GM12878 (cell line): Measurements from ENCODE around the gene ERC2.

Experiments used
- EP300 ChIP-seq, 2 experiments: fragments of 150-350 bp in 1 of 2; IDR thresholded peaks; 2 replicates each; pipeline ENCODE4 v1.6.1; 2011 to 2012; ENCODE audit warnings: low read depth in 2 of 2, low read length in 2 of 2, borderline replicate concordance in 1 of 2, improper control_type of control experiment in 1 of 2, inconsistent platforms in 1 of 2; ENCODE audit not compliant: control insufficient read depth in 1 of 2
- EZH2 ChIP-seq: IDR thresholded peaks from 2 replicates; pipeline ENCODE4 v1.6.1; 2012; ENCODE audit warnings: low read depth, mild to moderate bottlenecking, control low read depth, inconsistent platforms, low read length, borderline replicate concordance; ENCODE audit not compliant: control insufficient read depth
- HDAC2 ChIP-seq: fragments of 200-600 bp; sonication (generic); IDR thresholded peaks from 2 replicates; pipeline ENCODE4 v1.6.1; 2017
- NFYB ChIP-seq: IDR thresholded peaks from 2 replicates; pipeline ENCODE4 v1.6.1; 2011; ENCODE audit warnings: low read depth, mild to moderate bottlenecking, low read length, improper control_type of control experiment, moderate library complexity; ENCODE audit not compliant: insufficient read depth
- POLR2A ChIP-seq: IDR thresholded peaks from 2 replicates; pipeline ENCODE4 v1.6.1; 2011; ENCODE audit warnings: low read depth, mild to moderate bottlenecking, low read length
- POLR2AphosphoS5 ChIP-seq: IDR thresholded peaks from 2 replicates; pipeline ENCODE4 v1.6.1; 2011; ENCODE audit warnings: mild to moderate bottlenecking, low read length, inconsistent platforms
- RFX5 ChIP-seq: IDR thresholded peaks from 2 replicates; pipeline ENCODE4 v1.6.1; 2011; ENCODE audit warnings: low read depth, low read length, improper control_type of control experiment
- SMC3 ChIP-seq: IDR thresholded peaks from 2 replicates; pipeline ENCODE4 v1.6.1; 2011; ENCODE audit warnings: low read length, improper control_type of control experiment, borderline replicate concordance
- ZNF384 ChIP-seq: IDR thresholded peaks from 2 replicates; pipeline ENCODE4 v1.6.1; 2012; ENCODE audit warnings: low read depth, mild to moderate bottlenecking, low read length, improper control_type of control experiment, borderline replicate concordance
- TF ChIP-seq, protein P1 (sequence below), 3 experiments: IDR thresholded peaks in 2 of 3; conservative IDR thresholded peaks in 1 of 3; 2 replicates each; pipeline ENCODE4 v1.5.1; 2011; ENCODE audit warnings: low read depth in 3 of 3, low read length in 3 of 3, mild to moderate bottlenecking in 3 of 3, control low read depth in 2 of 3, moderate library complexity in 2 of 3, inconsistent platforms in 1 of 3, mixed read lengths in 1 of 3; ENCODE audit not compliant: control insufficient read depth in 2 of 3, insufficient read depth in 1 of 3; ENCODE audit errors: extremely low read depth in 1 of 3
- TF ChIP-seq, protein P2 (sequence below): fragments of 450-650 bp; IDR thresholded peaks from 2 replicates; pipeline ENCODE4 v1.6.1; 2016; ENCODE audit warnings: mild to moderate bottlenecking, moderate library complexity, borderline replicate concordance
- TF ChIP-seq, protein P3 (sequence below): IDR thresholded peaks from 2 replicates; pipeline ENCODE4 v1.6.1; 2012; ENCODE audit warnings: mild to moderate bottlenecking, low read depth, low read length

DNA sequence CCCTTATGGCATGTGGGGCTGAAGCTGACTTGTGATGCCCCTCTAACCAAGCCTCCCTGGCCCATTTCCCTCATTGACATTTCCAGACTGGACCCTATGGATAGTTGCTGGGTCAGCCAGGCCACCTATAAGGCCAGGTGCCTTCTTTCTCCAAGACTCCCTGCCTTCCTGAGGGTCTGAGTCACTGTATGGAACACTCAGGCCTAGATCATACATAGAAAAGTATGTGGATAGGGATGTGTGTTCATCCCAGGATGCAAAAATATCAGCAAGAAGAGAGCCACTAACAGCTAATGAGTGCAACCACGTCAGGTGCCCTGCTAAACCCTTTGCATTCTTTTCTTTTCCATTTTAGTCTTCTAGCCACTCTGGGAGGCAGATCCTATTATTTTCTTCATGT lies 812.7 kb downstream of the ERC2 start:
- no peak for TF ChIP-seq POLR2A
- no peak for TF ChIP-seq ZNF384
- no peak for TF ChIP-seq HDAC2
- TF ChIP-seq, protein P1, sequence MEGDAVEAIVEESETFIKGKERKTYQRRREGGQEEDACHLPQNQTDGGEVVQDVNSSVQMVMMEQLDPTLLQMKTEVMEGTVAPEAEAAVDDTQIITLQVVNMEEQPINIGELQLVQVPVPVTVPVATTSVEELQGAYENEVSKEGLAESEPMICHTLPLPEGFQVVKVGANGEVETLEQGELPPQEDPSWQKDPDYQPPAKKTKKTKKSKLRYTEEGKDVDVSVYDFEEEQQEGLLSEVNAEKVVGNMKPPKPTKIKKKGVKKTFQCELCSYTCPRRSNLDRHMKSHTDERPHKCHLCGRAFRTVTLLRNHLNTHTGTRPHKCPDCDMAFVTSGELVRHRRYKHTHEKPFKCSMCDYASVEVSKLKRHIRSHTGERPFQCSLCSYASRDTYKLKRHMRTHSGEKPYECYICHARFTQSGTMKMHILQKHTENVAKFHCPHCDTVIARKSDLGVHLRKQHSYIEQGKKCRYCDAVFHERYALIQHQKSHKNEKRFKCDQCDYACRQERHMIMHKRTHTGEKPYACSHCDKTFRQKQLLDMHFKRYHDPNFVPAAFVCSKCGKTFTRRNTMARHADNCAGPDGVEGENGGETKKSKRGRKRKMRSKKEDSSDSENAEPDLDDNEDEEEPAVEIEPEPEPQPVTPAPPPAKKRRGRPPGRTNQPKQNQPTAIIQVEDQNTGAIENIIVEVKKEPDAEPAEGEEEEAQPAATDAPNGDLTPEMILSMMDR (IDR thresholded peaks at IDR 0.05 in 2 of 3, conservative IDR thresholded peaks at IDR 0.05 in 1 of 3; ENCODE audit: control insufficient read depth in 2 of 3, extremely low read depth in 1 of 3, insufficient read depth in 1 of 3, low read depth in 3 of 3, low read length in 3 of 3), result no peak
- no peak for TF ChIP-seq SMC3
- TF ChIP-seq NFYB, result no peak
- TF ChIP-seq POLR2AphosphoS5, result no peak
- TF ChIP-seq, protein P2, sequence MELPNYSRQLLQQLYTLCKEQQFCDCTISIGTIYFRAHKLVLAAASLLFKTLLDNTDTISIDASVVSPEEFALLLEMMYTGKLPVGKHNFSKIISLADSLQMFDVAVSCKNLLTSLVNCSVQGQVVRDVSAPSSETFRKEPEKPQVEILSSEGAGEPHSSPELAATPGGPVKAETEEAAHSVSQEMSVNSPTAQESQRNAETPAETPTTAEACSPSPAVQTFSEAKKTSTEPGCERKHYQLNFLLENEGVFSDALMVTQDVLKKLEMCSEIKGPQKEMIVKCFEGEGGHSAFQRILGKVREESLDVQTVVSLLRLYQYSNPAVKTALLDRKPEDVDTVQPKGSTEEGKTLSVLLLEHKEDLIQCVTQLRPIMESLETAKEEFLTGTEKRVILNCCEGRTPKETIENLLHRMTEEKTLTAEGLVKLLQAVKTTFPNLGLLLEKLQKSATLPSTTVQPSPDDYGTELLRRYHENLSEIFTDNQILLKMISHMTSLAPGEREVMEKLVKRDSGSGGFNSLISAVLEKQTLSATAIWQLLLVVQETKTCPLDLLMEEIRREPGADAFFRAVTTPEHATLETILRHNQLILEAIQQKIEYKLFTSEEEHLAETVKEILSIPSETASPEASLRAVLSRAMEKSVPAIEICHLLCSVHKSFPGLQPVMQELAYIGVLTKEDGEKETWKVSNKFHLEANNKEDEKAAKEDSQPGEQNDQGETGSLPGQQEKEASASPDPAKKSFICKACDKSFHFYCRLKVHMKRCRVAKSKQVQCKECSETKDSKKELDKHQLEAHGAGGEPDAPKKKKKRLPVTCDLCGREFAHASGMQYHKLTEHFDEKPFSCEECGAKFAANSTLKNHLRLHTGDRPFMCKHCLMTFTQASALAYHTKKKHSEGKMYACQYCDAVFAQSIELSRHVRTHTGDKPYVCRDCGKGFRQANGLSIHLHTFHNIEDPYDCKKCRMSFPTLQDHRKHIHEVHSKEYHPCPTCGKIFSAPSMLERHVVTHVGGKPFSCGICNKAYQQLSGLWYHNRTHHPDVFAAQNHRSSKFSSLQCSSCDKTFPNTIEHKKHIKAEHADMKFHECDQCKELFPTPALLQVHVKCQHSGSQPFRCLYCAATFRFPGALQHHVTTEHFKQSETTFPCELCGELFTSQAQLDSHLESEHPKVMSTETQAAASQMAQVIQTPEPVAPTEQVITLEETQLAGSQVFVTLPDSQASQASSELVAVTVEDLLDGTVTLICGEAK, result no peak
- no peak for TF ChIP-seq RFX5
- no peak for TF ChIP-seq EP300 (IDR thresholded peaks at IDR 0.05; ENCODE audit: borderline replicate concordance in 1 of 2, control insufficient read depth in 1 of 2, low read depth in 2 of 2, low read length in 2 of 2)
- TF ChIP-seq, protein P3, sequence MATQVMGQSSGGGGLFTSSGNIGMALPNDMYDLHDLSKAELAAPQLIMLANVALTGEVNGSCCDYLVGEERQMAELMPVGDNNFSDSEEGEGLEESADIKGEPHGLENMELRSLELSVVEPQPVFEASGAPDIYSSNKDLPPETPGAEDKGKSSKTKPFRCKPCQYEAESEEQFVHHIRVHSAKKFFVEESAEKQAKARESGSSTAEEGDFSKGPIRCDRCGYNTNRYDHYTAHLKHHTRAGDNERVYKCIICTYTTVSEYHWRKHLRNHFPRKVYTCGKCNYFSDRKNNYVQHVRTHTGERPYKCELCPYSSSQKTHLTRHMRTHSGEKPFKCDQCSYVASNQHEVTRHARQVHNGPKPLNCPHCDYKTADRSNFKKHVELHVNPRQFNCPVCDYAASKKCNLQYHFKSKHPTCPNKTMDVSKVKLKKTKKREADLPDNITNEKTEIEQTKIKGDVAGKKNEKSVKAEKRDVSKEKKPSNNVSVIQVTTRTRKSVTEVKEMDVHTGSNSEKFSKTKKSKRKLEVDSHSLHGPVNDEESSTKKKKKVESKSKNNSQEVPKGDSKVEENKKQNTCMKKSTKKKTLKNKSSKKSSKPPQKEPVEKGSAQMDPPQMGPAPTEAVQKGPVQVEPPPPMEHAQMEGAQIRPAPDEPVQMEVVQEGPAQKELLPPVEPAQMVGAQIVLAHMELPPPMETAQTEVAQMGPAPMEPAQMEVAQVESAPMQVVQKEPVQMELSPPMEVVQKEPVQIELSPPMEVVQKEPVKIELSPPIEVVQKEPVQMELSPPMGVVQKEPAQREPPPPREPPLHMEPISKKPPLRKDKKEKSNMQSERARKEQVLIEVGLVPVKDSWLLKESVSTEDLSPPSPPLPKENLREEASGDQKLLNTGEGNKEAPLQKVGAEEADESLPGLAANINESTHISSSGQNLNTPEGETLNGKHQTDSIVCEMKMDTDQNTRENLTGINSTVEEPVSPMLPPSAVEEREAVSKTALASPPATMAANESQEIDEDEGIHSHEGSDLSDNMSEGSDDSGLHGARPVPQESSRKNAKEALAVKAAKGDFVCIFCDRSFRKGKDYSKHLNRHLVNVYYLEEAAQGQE, result no peak
- TF ChIP-seq EZH2, result no peak
